Measurements from ENCODE around the gene XPO5. TPM values are rescaled to one million over a fixed set of nuclear protein-coding genes. Genes with fewer than 3 reads are reported as not detected.
A peak's percentile ranks its signal among the peaks of the same experiment; 100 is the strongest.

XPO5 gene
- total RNA-seq, 1 donor: 43.2 TPM

GRCh38 chr6:43481591-43482236, 94.1 kb downstream of the XPO5 start:
- no peak for DNase-seq (ENCODE audit: low read depth)
- H3K4me3 ChIP-seq (ENCODE audit: low read depth, low read length): no peak overlapping the region
- TF ChIP-seq CTCF (IDR thresholded peaks at IDR 0.05; ENCODE audit: insufficient read depth, low read depth, low read length): no peak

GRCh38 chr6:43481075-43481474, 94.8 kb downstream of the XPO5 start:
- H3K4me3 ChIP-seq (ENCODE audit: low read depth, low read length): no peak overlapping the region
- no peak for TF ChIP-seq CTCF (IDR thresholded peaks at IDR 0.05; ENCODE audit: insufficient read depth, low read depth, low read length)
- DNase-seq (ENCODE audit: low read depth): no peak

- DNase-seq (ENCODE audit: low read depth): no peak
- H3K4me3 ChIP-seq (ENCODE audit: low read depth, low read length): peak overlapping the region; percentile 80
- no peak for TF ChIP-seq CTCF (IDR thresholded peaks at IDR 0.05; ENCODE audit: insufficient read depth, low read depth, low read length)
These were observed 97.8 kb downstream of the XPO5 start for GRCh38 chr6:43478008-43478372.

GRCh38 chr6:43477235-43478007, 98.4 kb downstream of the XPO5 start, which contains the start of gene TJAP1:
Gene TJAP1 (plus strand): TSS chr6:43477570. CDS start chr6:43499002, 21,432 bp downstream.
- TF ChIP-seq CTCF (IDR thresholded peaks at IDR 0.05; ENCODE audit: insufficient read depth, low read depth, low read length): no peak
- DNase-seq (ENCODE audit: low read depth): peak; percentile 76

GRCh38 chr6:43476746-43477145, 99.1 kb downstream of the XPO5 start:
- H3K4me3 ChIP-seq (ENCODE audit: low read depth, low read length): peak overlapping the region; percentile 80
- DNase-seq (ENCODE audit: low read depth): no peak
- no peak for TF ChIP-seq CTCF (IDR thresholded peaks at IDR 0.05; ENCODE audit: insufficient read depth, low read depth, low read length)

More at GRCh38 chr6:43477235-43478007, 98.4 kb downstream of the XPO5 start, which contains the start of gene TJAP1:
- peak within 1 kb of the TSS; percentile 80 for H3K4me3 ChIP-seq (ENCODE audit: low read depth, low read length)

- H3K4me3 ChIP-seq (ENCODE audit: low read depth, low read length): no peak overlapping the region
- TF ChIP-seq CTCF (IDR thresholded peaks at IDR 0.05; ENCODE audit: insufficient read depth, low read depth, low read length): no peak
- no peak for DNase-seq (ENCODE audit: low read depth)
These were observed 100.3 kb downstream of the XPO5 start for GRCh38 chr6:43475516-43475915.
